Small intestine (tissue), 7 donors: ENCODE results near the gene TPSAB1. TPM values are rescaled to one million over a fixed set of nuclear protein-coding genes. Genes with fewer than 3 reads are reported as not detected.

ENCODE experiments used
- DNase-seq, 2 donors: peaks; one replicate each; pipeline versions ENCODE4 v3.0.0 to v3.0.0-alpha.2; 2013
- FAIRE-seq: peaks from 2 replicates; lab custom pipeline; 2012; peaks lifted over from hg19 to GRCh38; lab: Jason Lieb, UNC
- H3K27ac ChIP-seq, 3 donors: one replicate each; pipeline ENCODE4 v1.5.1; 2013; ENCODE audit warnings: low read length in 2 of 3, mild to moderate bottlenecking in 2 of 3, control low read depth in 1 of 3, inconsistent platforms in 1 of 3, low read depth in 1 of 3, moderate library complexity in 1 of 3
- H3K27me3 ChIP-seq, 3 donors: one replicate each; pipeline ENCODE4 v1.6.1; 2013; ENCODE audit warnings: low read length in 3 of 3, inconsistent platforms in 1 of 3; ENCODE audit not compliant: control insufficient read depth in 3 of 3, insufficient read depth in 3 of 3
- H3K36me3 ChIP-seq, 3 donors: one replicate each; pipeline ENCODE4 v1.6.1; 2013; ENCODE audit warnings: low read length in 3 of 3, inconsistent platforms in 1 of 3, low read depth in 1 of 3, mild to moderate bottlenecking in 1 of 3, moderate library complexity in 1 of 3; ENCODE audit not compliant: control insufficient read depth in 3 of 3, insufficient read depth in 2 of 3
- H3K4me1 ChIP-seq, 3 donors: one replicate each; pipeline ENCODE4 v1.6.1; 2013; ENCODE audit warnings: low read length in 2 of 3, inconsistent platforms in 1 of 3, low read depth in 1 of 3, mild to moderate bottlenecking in 1 of 3, moderate library complexity in 1 of 3; ENCODE audit not compliant: control insufficient read depth in 3 of 3, insufficient read depth in 2 of 3
- H3K4me3 ChIP-seq, 3 donors: one replicate each; pipeline ENCODE4 v1.5.1; 2013; ENCODE audit warnings: low read length in 3 of 3, control low read depth in 1 of 3, inconsistent platforms in 1 of 3, low read depth in 1 of 3, mild to moderate bottlenecking in 1 of 3, moderate library complexity in 1 of 3
- H3K9me3 ChIP-seq, 2 donors: one replicate each; pipeline ENCODE4 v1.6.1; 2013; ENCODE audit warnings: low read depth in 1 of 2, low read length in 1 of 2; ENCODE audit not compliant: control insufficient read depth in 2 of 2, insufficient read depth in 1 of 2
- WGBS, 3 donors: extraction: QIAGEN DNeasy Blood & Tissue Kit; methylation state at CpG; one replicate each; pipeline ENCODE4 v1.1.7; 2013; 5-methylcytosine and 5-hydroxymethylcytosine counted together
- polyA plus RNA-seq, 4 donors: library from polyadenylated mRNA; stranded (reverse) in 3 of 4; unstranded in 1 of 4; fragments of 200-250 nt in 3 of 4; fragments of 120-200 nt in 1 of 4; gene quantifications; one replicate each; pipeline versions ENCODE4 v1.2.1 to v1.2.3, GENCODE V29; 2013
- donor health status: healthy with polysubstance abuse.
- donor health status: control.
- donor health status: control.
- donor health status: Bipolar disorder and iron deficiency.
- donor health status: healthy.

The TPSAB1 gene
- polyA plus RNA-seq, 4 donors: 0.10 to 50.5 (median 15.4) TPM

GRCh38 chr16:1282324-1282973, 41.9 kb downstream of the TPSAB1 start:
- DNase-seq: no peak
- Histone ChIP-seq H3K27ac (no peak overlapping the region), H3K9me3 (no peaks in the 10 kb centered on the region), H3K36me3 (no peaks in the 10 kb centered on the region), H3K4me3 (no peak overlapping the region), H3K4me1 (no peaks in the 10 kb centered on the region), H3K27me3 (peaks cover 0 to 21% (median 2%) of the 10 kb centered on the region in 3 donors)
- FAIRE-seq: no peak
- 52 to 72% (median 56%) methylated on average over 17 of the region's 17 CpGs for WGBS, 3 donors

- 47 to 63% (median 49%) methylated on average over 17 of the region's 17 CpGs for WGBS, 3 donors
- no peaks in the 10 kb centered on the region for H3K36me3 ChIP-seq
- no peaks in the 10 kb centered on the region for H3K4me1 ChIP-seq
- no peaks in the 10 kb centered on the region for H3K9me3 ChIP-seq
- H3K4me3 ChIP-seq: no peak overlapping the region
- no peak for DNase-seq
- FAIRE-seq: no peak
- H3K27ac ChIP-seq: no peak overlapping the region
- peaks cover 0 to 24% (median 9%) of the 10 kb centered on the region in 3 donors for H3K27me3 ChIP-seq
Observed at GRCh38 chr16:1283296-1283695, 42.8 kb downstream of the TPSAB1 start.

- no peak for FAIRE-seq
- H3K36me3 ChIP-seq: no peaks in the 10 kb centered on the region
- whole genome bisulfite sequencing, 3 donors: 70 to 84% (median 82%) methylated on average over 16 of the region's 16 CpGs
- H3K27ac ChIP-seq: no peak overlapping the region
- no peak for DNase-seq
- no peak overlapping the region for H3K4me3 ChIP-seq
- H3K9me3 ChIP-seq: no peaks in the 10 kb centered on the region
- no peaks in the 10 kb centered on the region for H3K4me1 ChIP-seq
- H3K27me3 ChIP-seq: peaks cover 0 to 29% (median 10%) of the 10 kb centered on the region in 3 donors
Observed at GRCh38 chr16:1283996-1284616, 43.6 kb downstream of the TPSAB1 start.

- H3K36me3 ChIP-seq: no peaks in the 10 kb centered on the region
- H3K9me3 ChIP-seq: no peaks in the 10 kb centered on the region
- 73 to 74% (median 73%) methylated on average over 35 to 38 of the region's 38 CpGs for WGBS, 3 donors
- no peak overlapping the region for H3K27ac ChIP-seq
- peaks cover 0 to 37% (median 14%) of the 10 kb centered on the region in 3 donors for H3K27me3 ChIP-seq
- FAIRE-seq (no peak), DNase-seq (no peak)
- H3K4me1 ChIP-seq: peaks cover 0 to 3% (median 0%) of the 10 kb centered on the region in 3 donors
- no peak overlapping the region for H3K4me3 ChIP-seq
Observed at GRCh38 chr16:1285669-1286512, 45.4 kb downstream of the TPSAB1 start.

- H3K9me3 ChIP-seq: no peaks in the 10 kb centered on the region
- peaks cover 0 to 37% (median 17%) of the 10 kb centered on the region in 3 donors for H3K27me3 ChIP-seq
- no peak overlapping the region for H3K4me3 ChIP-seq
- DNase-seq (no peak), FAIRE-seq (no peak)
- no peak overlapping the region for H3K27ac ChIP-seq
- H3K4me1 ChIP-seq: peaks cover 0 to 7% (median 0%) of the 10 kb centered on the region in 3 donors
- WGBS, 3 donors: 80 to 92% (median 83%) methylated on average over 25 of the region's 25 CpGs
- no peaks in the 10 kb centered on the region for H3K36me3 ChIP-seq
Observed at GRCh38 chr16:1286513-1287094, 46.1 kb downstream of the TPSAB1 start.

- FAIRE-seq: no peak
- H3K4me3 ChIP-seq: no peak overlapping the region
- peaks cover 0 to 7% (median 0%) of the 10 kb centered on the region in 3 donors for H3K4me1 ChIP-seq
- DNase-seq: no peak
- peaks cover 0 to 37% (median 17%) of the 10 kb centered on the region in 3 donors for H3K27me3 ChIP-seq
- no peak overlapping the region for H3K27ac ChIP-seq
- WGBS, 3 donors: 15 to 48% (median 24%) methylated on average over 35 to 40 of the region's 40 CpGs
- H3K9me3 ChIP-seq: no peaks in the 10 kb centered on the region
- H3K36me3 ChIP-seq: no peaks in the 10 kb centered on the region
Observed at GRCh38 chr16:1287982-1288670, 47.6 kb downstream of the TPSAB1 start.

- FAIRE-seq (no peak), DNase-seq (no peak)
- Histone ChIP-seq H3K9me3 (no peaks in the 10 kb centered on the region), H3K4me3 (no peak overlapping the region), H3K27ac (no peak overlapping the region), H3K4me1 (peaks cover 0 to 7% (median 0%) of the 10 kb centered on the region in 3 donors), H3K36me3 (no peaks in the 10 kb centered on the region), H3K27me3 (peaks cover 0 to 33% (median 17%) of the 10 kb centered on the region in 3 donors)
- 27 to 37% (median 35%) methylated on average over 16 to 20 of the region's 20 CpGs for WGBS, 3 donors
Observed at GRCh38 chr16:1288813-1289476, 48.4 kb downstream of the TPSAB1 start.
